ENCODE measurements around the gene SAP30BP.

SAP30BP gene

GRCh38 chr17:75639327-75639726 lies 27.8 kb upstream of the SAP30BP start:
- peaks cover 0 to 3% (median under 1%) of the 10 kb centered on the region in 5 donors for H3K4me1 ChIP-seq (ENCODE audit: control insufficient read depth in 5 of 5, insufficient read depth in 5 of 5, low read length in 5 of 5)
- H3K9ac ChIP-seq (ENCODE audit: low read length in 5 of 5): no peak overlapping the region
- no peaks in the 10 kb centered on the region for H3K27me3 ChIP-seq (ENCODE audit: control insufficient read depth in 5 of 5, insufficient read depth in 4 of 5, low read length in 5 of 5)
- H3K36me3 ChIP-seq (ENCODE audit: control insufficient read depth in 5 of 5, insufficient read depth in 5 of 5, low read length in 5 of 5): peaks cover 0 to 57% (median 32%) of the 10 kb centered on the region in 5 donors
- no peaks in the 10 kb centered on the region for H3K9me3 ChIP-seq (ENCODE audit: control insufficient read depth in 5 of 5, low read length in 5 of 5)
- H3K27ac ChIP-seq (ENCODE audit: low read depth, low read length): no peak overlapping the region
- H3K4me3 ChIP-seq (ENCODE audit: low read depth in 1 of 5, low read length in 5 of 5): no peak overlapping the region

- Histone ChIP-seq H3K9ac (ENCODE audit: low read length in 5 of 5) (no peak overlapping the region), H3K9me3 (ENCODE audit: control insufficient read depth in 5 of 5, low read length in 5 of 5) (no peaks in the 10 kb centered on the region), H3K4me1 (ENCODE audit: control insufficient read depth in 5 of 5, insufficient read depth in 5 of 5, low read length in 5 of 5) (no peaks in the 10 kb centered on the region), H3K27ac (ENCODE audit: low read depth, low read length) (no peak overlapping the region), H3K27me3 (ENCODE audit: control insufficient read depth in 5 of 5, insufficient read depth in 4 of 5, low read length in 5 of 5) (no peaks in the 10 kb centered on the region), H3K36me3 (ENCODE audit: control insufficient read depth in 5 of 5, insufficient read depth in 5 of 5, low read length in 5 of 5) (peaks cover 0 to 57% (median 32%) of the 10 kb centered on the region in 5 donors), H3K4me3 (ENCODE audit: low read depth in 1 of 5, low read length in 5 of 5) (no peak overlapping the region)
These were observed 27.2 kb upstream of the SAP30BP start for GRCh38 chr17:75639771-75640555.

GRCh38 chr17:75640556-75641119 lies 26.5 kb upstream of the SAP30BP start:
- Histone ChIP-seq H3K4me3 (ENCODE audit: low read depth in 1 of 5, low read length in 5 of 5) (no peak overlapping the region), H3K27ac (ENCODE audit: low read depth, low read length) (no peak overlapping the region), H3K36me3 (ENCODE audit: control insufficient read depth in 5 of 5, insufficient read depth in 5 of 5, low read length in 5 of 5) (peaks cover 0 to 58% (median 33%) of the 10 kb centered on the region in 5 donors), H3K27me3 (ENCODE audit: control insufficient read depth in 5 of 5, insufficient read depth in 4 of 5, low read length in 5 of 5) (no peaks in the 10 kb centered on the region), H3K9ac (ENCODE audit: low read length in 5 of 5) (no peak overlapping the region), H3K9me3 (ENCODE audit: control insufficient read depth in 5 of 5, low read length in 5 of 5) (no peaks in the 10 kb centered on the region), H3K4me1 (ENCODE audit: control insufficient read depth in 5 of 5, insufficient read depth in 5 of 5, low read length in 5 of 5) (peaks cover 0 to under 1% (median 0%) of the 10 kb centered on the region in 5 donors)

GRCh38 chr17:75641343-75641742 lies 25.8 kb upstream of the SAP30BP start:
- Histone ChIP-seq H3K4me1 (ENCODE audit: control insufficient read depth in 5 of 5, insufficient read depth in 5 of 5, low read length in 5 of 5) (peaks cover 0 to 7% (median 0%) of the 10 kb centered on the region in 5 donors), H3K27ac (ENCODE audit: low read depth, low read length) (no peak overlapping the region), H3K36me3 (ENCODE audit: control insufficient read depth in 5 of 5, insufficient read depth in 5 of 5, low read length in 5 of 5) (peaks cover 0 to 55% (median 34%) of the 10 kb centered on the region in 5 donors), H3K27me3 (ENCODE audit: control insufficient read depth in 5 of 5, insufficient read depth in 4 of 5, low read length in 5 of 5) (no peaks in the 10 kb centered on the region), H3K9me3 (ENCODE audit: control insufficient read depth in 5 of 5, low read length in 5 of 5) (no peaks in the 10 kb centered on the region), H3K4me3 (ENCODE audit: low read depth in 1 of 5, low read length in 5 of 5) (no peak overlapping the region), H3K9ac (ENCODE audit: low read length in 5 of 5) (no peak overlapping the region)

DNA sequence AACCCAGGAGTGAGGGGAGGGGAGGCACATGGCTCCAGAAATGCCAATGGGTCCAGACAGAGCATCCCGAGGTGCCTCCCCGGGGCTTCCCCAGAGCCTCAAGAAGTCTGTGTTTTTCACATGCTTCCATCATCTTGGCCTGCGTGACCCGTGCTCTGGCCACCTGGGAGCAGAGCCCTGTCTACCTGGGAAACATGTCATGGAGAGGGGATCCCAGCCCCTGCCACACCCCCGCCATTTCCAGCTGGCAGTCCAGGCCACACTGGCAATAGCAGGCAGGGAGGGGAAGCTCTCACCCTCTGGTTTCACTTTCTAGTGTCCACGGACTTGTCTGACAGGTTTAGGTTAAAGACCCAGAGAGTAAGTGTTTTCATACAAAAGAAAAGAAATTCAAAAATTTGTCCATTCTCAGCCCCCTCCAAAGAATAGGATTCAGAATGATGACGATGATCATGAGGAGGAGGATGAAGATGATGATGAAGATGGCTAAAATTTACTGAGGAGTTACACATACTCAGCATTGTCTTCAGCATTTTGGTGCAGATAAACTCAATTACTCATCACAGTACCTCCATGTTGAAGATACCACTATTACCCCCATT lies 24.9 kb upstream of the SAP30BP start:
- H3K4me3 ChIP-seq (ENCODE audit: low read depth in 1 of 5, low read length in 5 of 5): no peak overlapping the region
- no peak overlapping the region for H3K9ac ChIP-seq (ENCODE audit: low read length in 5 of 5)
- H3K9me3 ChIP-seq (ENCODE audit: control insufficient read depth in 5 of 5, low read length in 5 of 5): no peaks in the 10 kb centered on the region
- H3K27me3 ChIP-seq (ENCODE audit: control insufficient read depth in 5 of 5, insufficient read depth in 4 of 5, low read length in 5 of 5): no peaks in the 10 kb centered on the region
- H3K36me3 ChIP-seq (ENCODE audit: control insufficient read depth in 5 of 5, insufficient read depth in 5 of 5, low read length in 5 of 5): peaks cover 0 to 58% (median 39%) of the 10 kb centered on the region in 5 donors
- H3K4me1 ChIP-seq (ENCODE audit: control insufficient read depth in 5 of 5, insufficient read depth in 5 of 5, low read length in 5 of 5): peaks cover 0 to 9% (median 0%) of the 10 kb centered on the region in 5 donors
- H3K27ac ChIP-seq (ENCODE audit: low read depth, low read length): no peak overlapping the region

GRCh38 chr17:75642784-75643642 lies 24.1 kb upstream of the SAP30BP start:
- peaks cover 0 to 65% (median 36%) of the 10 kb centered on the region in 5 donors for H3K36me3 ChIP-seq (ENCODE audit: control insufficient read depth in 5 of 5, insufficient read depth in 5 of 5, low read length in 5 of 5)
- no peak overlapping the region for H3K27ac ChIP-seq (ENCODE audit: low read depth, low read length)
- no peaks in the 10 kb centered on the region for H3K27me3 ChIP-seq (ENCODE audit: control insufficient read depth in 5 of 5, insufficient read depth in 4 of 5, low read length in 5 of 5)
- H3K4me1 ChIP-seq (ENCODE audit: control insufficient read depth in 5 of 5, insufficient read depth in 5 of 5, low read length in 5 of 5): peaks cover 0 to 9% (median 0%) of the 10 kb centered on the region in 5 donors
- H3K9me3 ChIP-seq (ENCODE audit: control insufficient read depth in 5 of 5, low read length in 5 of 5): no peaks in the 10 kb centered on the region
- H3K9ac ChIP-seq (ENCODE audit: low read length in 5 of 5): peak overlapping the region in 1 of 5 donors; percentile 0
- H3K4me3 ChIP-seq (ENCODE audit: low read depth in 1 of 5, low read length in 5 of 5): no peak overlapping the region

GRCh38 chr17:75643643-75644017 lies 23.5 kb upstream of the SAP30BP start:
- Histone ChIP-seq H3K9ac (ENCODE audit: low read length in 5 of 5) (peak overlapping the region in 1 of 5 donors; percentile 0), H3K4me1 (ENCODE audit: control insufficient read depth in 5 of 5, insufficient read depth in 5 of 5, low read length in 5 of 5) (peaks cover 0 to 9% (median 0%) of the 10 kb centered on the region in 5 donors), H3K27me3 (ENCODE audit: control insufficient read depth in 5 of 5, insufficient read depth in 4 of 5, low read length in 5 of 5) (no peaks in the 10 kb centered on the region), H3K27ac (ENCODE audit: low read depth, low read length) (no peak overlapping the region), H3K9me3 (ENCODE audit: control insufficient read depth in 5 of 5, low read length in 5 of 5) (no peaks in the 10 kb centered on the region), H3K4me3 (ENCODE audit: low read depth in 1 of 5, low read length in 5 of 5) (no peak overlapping the region), H3K36me3 (ENCODE audit: control insufficient read depth in 5 of 5, insufficient read depth in 5 of 5, low read length in 5 of 5) (peaks cover 0 to 60% (median 32%) of the 10 kb centered on the region in 5 donors)

DNA sequence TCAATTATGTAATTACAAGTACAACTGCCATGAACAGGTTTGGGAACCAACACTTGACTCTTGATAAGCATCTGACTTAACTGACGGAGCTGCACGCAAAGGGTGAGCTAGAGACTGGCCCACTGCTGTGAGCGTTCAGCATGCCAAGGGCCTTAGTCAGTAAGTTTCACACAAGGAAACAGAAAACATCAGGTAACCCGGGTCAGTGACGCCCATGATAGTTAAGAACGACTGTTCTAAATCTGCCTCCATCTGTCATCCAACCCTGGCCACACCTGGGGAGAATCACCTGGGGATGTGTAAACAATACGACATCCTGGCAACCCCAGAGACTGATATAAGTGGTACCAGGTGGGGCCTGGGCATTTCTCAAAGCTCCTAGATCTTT lies 21.6 kb upstream of the SAP30BP start:
- Histone ChIP-seq H3K4me3 (ENCODE audit: low read depth in 1 of 5, low read length in 5 of 5) (no peak overlapping the region), H3K4me1 (ENCODE audit: control insufficient read depth in 5 of 5, insufficient read depth in 5 of 5, low read length in 5 of 5) (peaks cover 0 to 9% (median 0%) of the 10 kb centered on the region in 5 donors), H3K27me3 (ENCODE audit: control insufficient read depth in 5 of 5, insufficient read depth in 4 of 5, low read length in 5 of 5) (no peaks in the 10 kb centered on the region), H3K9me3 (ENCODE audit: control insufficient read depth in 5 of 5, low read length in 5 of 5) (no peaks in the 10 kb centered on the region), H3K9ac (ENCODE audit: low read length in 5 of 5) (no peak overlapping the region), H3K27ac (ENCODE audit: low read depth, low read length) (no peak overlapping the region), H3K36me3 (ENCODE audit: control insufficient read depth in 5 of 5, insufficient read depth in 5 of 5, low read length in 5 of 5) (peaks cover 0 to 63% (median 34%) of the 10 kb centered on the region in 5 donors)

DNA sequence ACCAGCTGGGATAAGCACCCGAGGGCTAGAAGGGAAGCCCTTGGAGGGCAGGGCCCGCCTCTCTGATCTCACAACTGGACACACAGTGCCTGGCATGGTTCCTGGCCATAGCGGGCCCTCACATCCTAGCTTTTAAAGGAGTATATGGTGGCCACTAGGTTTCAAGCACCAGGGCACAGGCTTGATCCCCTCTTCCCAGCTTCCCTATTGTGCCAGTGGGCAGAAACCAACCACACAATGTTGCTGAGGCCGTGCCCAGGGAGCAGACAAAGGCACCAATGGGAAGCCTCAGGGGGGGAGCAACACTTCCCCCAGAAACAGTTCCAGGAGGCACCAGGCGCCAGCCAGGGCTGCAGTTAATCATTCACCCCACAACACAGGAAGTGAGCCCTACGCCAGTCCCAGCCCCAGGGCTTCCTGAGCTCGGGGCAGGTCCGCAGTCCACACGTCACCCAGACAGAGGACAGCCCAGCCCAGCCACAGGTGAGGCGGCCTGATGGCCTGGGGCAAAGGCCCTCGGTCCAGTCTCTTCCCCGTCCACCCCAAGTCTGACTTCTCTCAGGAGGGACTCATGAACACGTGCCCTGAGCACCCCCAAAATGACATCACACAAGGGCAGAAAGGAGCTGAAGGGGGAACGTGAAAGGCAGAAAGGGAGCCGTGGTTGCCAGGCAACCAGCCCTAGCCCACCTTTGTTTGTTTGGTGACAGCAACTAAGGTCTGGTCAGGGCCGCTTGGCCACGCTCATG lies 21.1 kb upstream of the SAP30BP start:
- peaks cover 0 to 9% (median 0%) of the 10 kb centered on the region in 5 donors for H3K4me1 ChIP-seq (ENCODE audit: control insufficient read depth in 5 of 5, insufficient read depth in 5 of 5, low read length in 5 of 5)
- no peaks in the 10 kb centered on the region for H3K9me3 ChIP-seq (ENCODE audit: control insufficient read depth in 5 of 5, low read length in 5 of 5)
- peak overlapping the region in 1 of 5 donors; percentile 43 for H3K9ac ChIP-seq (ENCODE audit: low read length in 5 of 5)
- peaks cover 0 to 63% (median 34%) of the 10 kb centered on the region in 5 donors for H3K36me3 ChIP-seq (ENCODE audit: control insufficient read depth in 5 of 5, insufficient read depth in 5 of 5, low read length in 5 of 5)
- H3K27me3 ChIP-seq (ENCODE audit: control insufficient read depth in 5 of 5, insufficient read depth in 4 of 5, low read length in 5 of 5): no peaks in the 10 kb centered on the region
- H3K4me3 ChIP-seq (ENCODE audit: low read depth in 1 of 5, low read length in 5 of 5): no peak overlapping the region
- H3K27ac ChIP-seq (ENCODE audit: low read depth, low read length): no peak overlapping the region
